GM19023 (cell line): Measurements from ENCODE around the gene MAMSTR.

Experiments
- ATAC-seq: cut with Tn5 transposase; IDR thresholded peaks from one replicate; pipeline ENCODE4 v1.9.1; 2021; ENCODE audit warnings: mild to moderate bottlenecking, moderate library complexity; ENCODE audit not compliant: unreplicated experiment

Gene MAMSTR

DNA sequence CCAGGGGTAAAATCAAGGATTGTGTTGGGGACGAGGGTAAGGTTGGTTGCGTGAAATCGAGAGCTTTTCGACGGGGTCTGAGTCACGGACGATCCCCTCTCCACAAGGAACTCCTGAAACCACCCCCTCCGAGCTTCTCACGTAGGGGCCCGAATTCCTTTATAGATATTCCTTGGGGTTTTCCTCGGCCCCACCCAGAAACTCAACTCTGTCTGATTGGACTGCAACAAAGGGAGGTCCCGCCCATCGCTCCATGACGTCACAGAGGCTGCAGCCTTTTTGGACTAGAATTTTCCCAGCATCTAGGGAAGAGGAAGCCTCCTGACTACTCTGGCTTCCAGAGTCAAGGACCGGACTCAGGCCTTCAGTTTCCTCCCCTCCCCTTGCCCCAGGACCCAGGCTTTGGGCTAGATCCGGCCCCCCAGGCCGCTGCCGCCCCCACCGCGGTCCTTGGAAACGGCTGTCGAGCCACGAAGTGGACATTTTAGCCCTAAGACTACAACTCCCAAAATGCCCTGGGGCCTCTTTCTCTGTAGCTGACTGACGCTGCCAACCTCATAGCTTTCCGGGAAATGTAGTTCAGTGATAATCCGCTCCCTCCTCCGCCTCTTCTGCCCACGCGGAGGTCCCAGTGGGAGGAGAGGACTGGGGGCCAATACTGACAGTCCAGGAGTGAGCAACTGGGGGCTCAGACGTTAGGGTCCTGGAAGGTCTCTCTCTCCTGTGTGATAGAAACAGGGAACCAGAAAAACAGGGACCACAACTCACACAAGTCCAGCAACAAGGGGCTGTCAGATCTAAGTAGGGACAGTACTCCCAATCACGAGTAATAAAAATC, 27.4 kb upstream of the MAMSTR start, which contains the start of gene IZUMO1:
Gene IZUMO1, minus strand, starts transcription at position 172 of the 838 bp plus-strand sequence. CDS start 1,050 bp downstream, outside the sequence.
- ATAC-seq, result no peak

DNA sequence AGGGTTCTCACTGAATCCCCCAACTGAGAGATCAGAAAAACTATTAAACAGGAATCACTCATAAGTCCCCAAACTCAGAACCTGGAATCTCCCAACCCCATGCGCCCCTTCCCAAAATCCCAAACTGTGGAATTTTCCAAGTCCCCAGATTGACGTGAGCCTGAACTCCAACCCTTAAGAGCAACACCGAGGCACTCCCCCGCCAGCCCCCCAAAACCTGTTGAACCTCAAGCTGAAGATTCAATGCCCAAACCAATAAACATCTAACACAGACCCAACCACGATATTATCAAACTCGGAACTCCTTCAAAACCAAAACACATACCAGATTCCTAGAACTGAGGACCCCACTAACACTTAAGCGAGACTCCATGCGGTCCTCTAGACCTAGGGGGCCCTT, 26.6 kb upstream of the MAMSTR start:
- ATAC-seq, result no peak

DNA sequence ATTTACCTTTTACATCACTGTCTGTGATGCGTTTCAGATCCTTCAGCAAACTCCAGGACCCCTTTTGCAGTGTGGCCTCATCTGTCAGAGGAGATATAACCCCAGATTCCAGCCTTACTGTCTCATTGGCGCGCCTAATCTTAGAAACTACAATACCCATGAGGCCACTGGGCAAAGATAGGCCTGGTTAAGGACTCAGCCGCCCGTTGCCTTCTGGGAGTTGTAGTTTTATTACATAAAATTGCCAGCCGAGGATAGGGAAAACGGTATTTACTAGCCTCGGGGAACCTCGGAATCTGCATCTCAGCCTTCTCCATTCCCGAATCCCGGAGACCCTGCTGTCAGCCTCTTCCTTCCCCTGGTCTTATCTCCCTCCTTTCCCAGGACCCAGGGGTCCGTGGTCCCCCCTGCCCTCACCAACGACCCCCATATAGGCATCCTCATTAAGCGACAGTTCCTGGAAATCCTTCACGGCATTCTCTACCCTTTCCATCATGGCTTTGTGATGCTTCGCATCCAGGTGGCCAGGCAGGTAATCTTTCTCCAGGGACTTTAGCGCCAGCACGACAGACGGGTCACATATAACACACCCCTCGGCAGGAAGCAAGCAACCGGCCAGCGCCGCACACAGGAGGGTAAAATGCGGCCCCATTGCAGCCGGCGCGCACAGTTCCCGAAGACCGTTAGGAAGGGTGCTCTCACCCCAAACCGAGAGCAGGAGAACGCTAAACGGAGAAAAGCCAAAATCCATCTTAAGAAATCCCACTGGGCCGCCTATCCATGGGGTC, 25.9 kb upstream of the MAMSTR start:
- ATAC-seq, result no peak

DNA sequence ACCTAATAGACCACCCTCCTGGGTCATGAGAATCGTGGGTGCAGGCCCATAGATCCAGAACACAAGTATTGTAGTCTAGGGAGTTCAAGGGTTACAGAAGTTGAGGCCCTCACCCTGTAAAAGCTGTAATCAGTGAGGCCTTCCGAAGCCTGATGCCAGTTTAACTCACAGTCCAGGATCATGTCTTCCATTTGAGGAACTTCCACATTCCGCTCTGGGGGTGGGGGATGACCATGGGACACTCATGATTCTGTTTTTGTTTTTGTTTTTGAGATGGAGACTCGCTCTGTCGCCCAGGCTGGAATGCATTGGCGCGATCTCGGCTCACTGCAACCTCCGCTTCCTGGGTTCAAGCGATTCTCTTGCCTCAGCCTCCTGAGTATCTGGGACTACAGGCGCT, 22.6 kb upstream of the MAMSTR start:
- ATAC-seq, result no peak

DNA sequence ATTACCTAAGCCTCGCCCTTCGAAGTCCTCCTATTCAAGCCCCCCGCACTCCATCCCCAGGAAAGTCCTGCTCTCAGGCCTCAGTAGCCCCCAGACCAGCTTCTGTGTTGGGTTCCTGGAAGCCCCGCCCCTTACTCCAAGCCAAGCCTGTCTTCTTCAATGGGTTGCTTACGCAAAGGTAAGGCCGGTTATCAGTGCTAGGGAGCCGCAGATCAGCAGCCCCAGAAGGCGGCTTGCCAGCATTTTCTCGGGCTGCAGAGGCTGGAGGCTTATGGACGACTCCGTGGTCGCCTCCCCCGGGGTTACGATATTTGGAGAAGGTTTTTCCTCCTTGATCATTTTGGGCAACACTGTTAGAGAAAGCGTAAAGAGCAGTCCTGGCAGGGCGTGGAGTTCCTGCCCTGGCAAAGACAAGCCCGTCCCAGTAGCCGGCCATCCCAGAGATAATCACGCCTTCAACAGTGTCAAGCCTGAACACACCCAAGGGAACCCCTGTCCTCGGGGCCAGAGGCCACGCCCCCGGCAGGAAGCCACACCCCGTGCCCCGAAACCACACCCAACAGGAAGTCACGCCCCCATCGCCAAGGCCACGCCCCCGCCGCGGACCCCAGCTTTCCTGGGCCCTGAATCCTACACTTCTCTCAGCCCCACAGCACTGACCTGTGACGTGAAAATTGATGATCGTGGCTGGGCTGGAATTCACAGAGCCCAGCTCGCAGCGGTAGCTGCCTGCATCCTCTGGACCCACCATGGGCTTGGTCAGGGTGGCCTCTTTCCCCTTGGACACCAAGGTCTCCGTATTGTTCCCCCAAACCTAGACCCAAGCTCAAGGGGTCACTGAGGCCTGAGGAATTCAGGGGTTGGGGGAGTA, 21.8 kb upstream of the MAMSTR start:
- ATAC-seq, result no peak

DNA sequence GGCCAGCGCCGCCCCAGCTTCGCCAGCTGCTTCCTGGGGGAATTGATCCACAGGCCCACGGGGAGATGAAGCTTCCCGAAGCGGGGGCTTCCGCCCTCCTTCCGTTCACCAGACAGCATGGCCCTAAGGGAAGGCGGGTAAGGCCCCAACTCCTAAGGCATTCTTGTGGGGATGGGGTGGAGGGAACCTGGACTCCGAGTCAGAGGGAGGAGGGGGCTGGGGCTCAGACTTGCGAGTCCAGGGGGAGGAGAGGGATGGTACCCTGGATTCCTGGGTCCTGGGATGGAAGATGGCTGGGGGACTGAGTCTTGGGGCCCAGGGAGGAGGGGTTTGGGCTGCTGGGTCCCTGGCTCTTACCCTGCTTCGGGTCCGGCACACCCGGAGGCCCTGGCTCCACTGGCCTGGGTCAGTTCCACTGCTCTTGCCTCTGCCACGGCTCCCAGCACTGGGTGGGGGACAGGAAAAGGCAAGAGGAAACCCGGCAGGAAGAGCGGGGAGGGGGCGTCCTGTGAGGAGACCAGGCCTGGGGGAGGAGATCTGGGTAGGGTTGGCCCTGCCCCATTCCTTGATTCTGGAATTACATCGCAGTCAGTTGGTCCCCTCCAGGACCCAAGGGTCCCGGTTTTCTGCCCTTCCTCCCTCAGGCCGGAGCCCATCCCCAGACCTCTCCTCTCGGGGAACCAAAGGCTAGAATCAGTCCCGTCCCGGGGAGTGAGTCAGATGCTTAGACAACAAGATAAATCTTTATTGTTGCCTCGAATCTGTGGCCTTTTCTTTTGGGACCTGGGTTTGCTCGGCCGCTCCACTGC, 20.8 kb upstream of the MAMSTR start, which contains the start of gene RASIP1:
Gene RASIP1, minus strand, starts transcription at position 447 of the 809 bp plus-strand sequence. Its CDS starts 328 bp downstream, at position 119.
- no peak for ATAC-seq

DNA sequence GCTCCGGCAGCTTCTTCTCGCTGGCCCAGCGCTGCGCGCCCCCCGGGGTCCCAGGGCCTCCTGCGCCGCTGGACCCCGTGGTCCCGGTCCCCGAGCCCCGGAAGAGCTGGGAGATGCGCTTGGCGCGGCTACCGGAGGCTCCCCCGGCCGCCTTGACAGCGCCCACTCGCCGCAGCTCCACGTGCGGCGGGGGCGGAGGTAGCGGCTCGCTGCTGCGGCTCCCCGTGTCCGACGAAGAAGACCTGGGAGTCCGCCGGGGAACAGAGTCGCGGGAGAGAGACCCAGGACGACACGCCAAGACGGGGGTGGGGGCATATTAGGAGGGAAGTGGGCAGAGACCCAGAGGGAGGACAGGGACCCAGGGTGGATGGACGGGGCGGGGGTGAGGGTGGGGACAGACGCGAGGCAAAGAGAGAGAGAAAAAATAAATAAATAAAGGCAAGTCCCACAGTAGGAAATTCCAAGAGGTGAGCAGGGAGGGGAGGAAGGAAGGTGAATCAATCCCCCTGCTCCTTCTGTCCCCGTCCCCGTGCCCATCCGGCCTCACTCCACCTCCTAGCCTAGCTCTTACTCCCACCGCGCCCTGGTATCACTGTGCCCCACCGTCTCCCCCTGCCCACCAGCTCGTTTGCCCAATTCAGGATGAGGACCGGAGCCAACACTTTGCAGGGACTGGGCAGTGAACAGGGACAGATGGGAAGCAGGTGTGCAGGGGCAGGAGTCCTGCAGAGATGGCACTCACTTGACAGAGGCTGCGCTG, 20.1 kb upstream of the MAMSTR start:
- no peak for ATAC-seq

DNA sequence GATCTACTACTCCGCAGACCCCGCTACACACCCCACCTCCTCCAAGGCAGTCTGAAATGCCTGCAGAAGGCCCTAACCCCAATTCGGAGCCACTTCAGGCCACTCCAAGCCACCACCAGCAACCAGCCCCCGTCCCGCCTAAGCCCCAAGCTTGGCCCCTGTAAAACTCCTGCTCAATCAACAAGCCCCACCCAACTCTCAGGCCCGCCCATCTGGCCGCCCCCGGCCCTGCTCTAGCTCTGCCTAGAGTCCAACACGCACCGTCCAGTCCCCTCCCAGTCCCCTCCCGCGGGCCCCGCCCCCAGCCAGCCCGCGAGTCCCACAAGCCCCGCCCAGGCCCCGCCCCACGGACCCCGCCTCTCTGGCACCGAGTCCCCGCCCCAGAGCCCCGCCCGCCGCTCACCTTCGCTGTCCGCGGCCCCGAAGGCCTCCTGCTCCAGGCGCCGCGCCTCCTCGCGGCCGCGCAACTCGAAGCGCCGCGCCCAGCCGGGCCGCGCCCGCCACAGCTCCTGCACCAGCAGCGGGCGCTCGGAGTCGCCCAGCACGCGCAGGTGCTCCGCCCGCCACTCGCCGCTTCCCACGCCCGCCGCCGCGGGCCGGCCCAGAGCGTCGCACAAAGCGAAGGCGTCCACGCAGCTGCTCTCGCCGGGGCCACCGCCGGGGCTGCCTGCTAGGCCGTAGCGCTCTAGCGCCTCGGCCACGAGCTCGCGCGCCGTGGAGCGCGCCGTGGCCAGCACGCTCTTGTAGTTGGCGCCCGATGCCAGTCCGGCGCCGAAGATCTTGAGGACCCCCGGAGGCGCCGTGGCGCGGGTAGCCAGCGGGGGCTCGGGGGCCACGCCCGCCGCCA, 19.3 kb upstream of the MAMSTR start:
- ATAC-seq, result peak; percentile 82

DNA sequence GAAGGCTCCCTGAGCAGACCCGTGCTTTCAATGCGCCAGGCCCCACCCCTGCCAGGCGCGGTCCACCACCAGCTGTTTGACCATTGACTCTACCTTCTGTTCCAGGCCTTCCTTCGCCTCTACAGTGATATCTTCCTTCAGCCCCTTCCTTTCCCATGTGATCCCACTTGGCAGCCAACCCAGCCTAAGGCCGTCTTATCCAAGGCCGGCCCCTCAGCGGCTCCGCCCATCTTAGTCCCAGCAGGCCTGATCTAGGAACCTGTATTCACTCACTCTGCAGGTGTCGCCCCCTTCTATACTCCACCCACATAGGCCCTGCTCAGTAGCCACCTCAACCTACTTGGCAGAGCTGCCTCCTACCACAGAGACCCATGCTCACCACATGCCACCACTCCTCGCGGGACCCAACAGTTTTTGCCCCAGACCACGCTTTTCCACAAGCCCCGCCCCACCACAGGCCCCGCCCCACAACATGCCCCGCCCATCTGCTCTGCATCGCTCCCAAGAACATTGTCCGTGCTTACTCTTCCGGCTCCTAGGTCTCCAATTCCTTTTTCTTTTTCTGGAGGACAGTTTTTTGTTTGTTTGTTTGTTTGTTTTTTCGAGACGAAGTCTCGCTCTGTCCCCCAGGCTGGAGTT, 18.0 kb upstream of the MAMSTR start:
- no peak for ATAC-seq

DNA sequence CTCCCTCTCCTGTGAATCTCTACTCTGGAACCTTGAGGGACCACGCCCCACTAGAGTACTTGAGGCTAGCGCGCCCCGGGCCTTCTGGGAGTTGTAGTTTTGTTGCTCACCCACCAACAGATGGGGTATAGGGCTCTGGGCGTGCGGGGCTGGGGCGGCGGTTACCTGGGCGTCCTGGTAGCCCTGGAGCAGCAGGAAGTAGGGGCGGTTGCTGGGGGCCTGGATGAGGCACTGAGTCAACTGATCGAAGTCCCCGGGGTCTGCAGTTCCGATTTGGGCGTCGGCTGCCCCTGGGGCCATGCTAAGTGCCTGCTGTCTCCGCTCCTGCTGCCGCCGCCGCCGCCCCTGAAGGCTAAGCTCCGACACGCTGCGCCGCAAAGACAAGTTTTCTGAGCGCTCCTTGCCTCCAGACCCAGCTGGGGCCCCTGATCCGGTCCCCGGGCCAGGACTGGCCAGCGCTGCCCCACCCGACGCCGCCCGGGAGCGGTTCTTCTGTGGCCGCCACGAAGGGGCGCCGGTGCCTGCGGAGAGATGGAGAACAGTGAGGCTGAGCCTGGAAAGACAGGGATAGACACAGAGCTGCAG, 15.6 kb upstream of the MAMSTR start:
- no peak for ATAC-seq

DNA sequence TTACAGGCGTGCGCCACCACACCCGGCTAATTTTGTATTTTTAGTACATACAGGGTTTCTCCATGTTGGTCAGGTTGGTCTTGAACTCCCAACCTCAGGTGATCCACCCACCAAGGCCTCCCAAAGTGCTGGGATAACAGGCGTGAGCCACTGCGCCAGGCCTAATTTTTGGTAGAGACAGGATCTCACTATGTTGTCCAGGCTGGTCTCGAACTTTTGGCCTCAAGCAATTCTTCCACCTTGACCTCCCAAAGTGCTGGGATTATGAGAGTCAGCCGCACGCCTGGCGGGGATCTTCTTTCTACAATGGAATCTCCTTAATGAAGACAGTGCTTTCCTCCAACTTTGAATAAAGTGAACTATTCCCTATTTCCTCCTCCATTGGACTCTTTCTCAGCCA, 15.1 kb upstream of the MAMSTR start:
- no peak for ATAC-seq

DNA sequence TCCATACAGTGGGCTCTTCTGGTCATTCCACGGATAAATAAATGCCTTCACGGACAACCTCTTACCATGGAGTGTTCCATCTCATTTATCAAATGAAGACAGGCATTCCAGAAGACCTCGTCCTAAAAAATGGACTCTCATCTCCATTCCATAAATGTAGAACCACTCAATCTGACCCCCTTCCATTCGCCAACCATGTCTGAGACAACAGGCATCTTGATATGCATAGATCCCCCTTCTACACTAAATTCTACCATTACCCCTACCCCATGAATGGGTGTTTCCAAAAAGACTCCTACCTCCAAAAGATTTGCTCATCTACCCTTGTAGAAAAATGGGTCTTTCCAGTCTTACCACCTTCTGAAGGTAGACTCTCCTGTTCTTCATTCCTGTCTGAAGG, 11.9 kb upstream of the MAMSTR start:
- ATAC-seq, result no peak

DNA sequence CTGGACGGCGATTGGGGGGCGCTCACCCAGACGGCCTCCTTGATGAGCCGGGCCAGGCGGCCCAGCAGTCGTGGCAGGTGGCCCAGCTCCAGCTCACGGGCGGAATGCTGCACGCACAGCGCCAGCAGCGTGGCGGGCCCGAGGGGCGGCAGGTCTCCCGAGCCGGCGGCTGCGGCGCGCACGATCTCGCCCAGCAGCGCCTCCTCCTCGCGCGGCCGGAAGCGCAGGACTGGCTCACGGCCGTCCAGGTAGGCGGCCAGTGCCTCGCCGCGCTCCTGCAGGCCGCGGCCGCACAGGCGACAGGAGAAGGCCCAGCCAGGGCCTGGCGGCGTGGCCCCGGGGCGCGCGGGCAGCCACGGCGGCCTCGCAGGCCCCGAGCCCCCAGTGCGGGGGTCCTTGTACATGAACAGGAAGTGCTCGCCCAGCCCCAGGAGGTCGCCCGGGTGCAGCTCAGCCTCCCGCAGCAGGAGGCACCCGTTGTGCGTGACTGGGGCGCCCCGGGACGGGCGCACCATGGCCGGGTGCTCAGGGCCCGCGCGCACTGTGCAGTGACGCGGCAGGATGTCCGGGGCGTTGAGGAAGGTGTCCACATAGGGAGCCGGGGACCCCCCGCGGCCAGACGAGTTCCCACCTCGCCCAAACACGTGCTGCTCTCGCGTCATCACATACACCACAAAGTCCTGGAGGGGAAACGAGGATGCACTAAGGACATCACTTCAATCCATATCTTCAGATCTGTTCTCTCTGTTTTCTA, 9.6 kb upstream of the MAMSTR start:
- no peak for ATAC-seq

DNA sequence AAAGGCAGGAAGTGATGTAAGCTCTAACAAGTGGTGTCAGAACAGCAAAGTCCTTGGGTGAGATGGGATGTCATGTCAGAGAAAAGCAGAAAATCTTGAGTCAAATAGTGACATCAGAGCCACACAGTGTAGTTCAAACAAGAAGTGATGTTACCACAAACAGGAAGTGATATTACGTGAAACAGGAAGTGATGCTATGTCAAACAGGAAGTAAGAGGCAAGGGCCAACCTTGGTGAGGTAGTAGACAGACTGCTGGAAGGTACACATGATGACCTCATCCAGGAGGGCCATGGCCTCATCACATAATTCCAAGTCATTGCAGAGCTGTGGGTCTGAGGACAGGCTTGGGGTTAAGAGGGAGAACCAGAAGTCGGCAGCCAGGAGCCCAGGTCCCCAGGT, 7.0 kb upstream of the MAMSTR start:
- ATAC-seq, result no peak

DNA sequence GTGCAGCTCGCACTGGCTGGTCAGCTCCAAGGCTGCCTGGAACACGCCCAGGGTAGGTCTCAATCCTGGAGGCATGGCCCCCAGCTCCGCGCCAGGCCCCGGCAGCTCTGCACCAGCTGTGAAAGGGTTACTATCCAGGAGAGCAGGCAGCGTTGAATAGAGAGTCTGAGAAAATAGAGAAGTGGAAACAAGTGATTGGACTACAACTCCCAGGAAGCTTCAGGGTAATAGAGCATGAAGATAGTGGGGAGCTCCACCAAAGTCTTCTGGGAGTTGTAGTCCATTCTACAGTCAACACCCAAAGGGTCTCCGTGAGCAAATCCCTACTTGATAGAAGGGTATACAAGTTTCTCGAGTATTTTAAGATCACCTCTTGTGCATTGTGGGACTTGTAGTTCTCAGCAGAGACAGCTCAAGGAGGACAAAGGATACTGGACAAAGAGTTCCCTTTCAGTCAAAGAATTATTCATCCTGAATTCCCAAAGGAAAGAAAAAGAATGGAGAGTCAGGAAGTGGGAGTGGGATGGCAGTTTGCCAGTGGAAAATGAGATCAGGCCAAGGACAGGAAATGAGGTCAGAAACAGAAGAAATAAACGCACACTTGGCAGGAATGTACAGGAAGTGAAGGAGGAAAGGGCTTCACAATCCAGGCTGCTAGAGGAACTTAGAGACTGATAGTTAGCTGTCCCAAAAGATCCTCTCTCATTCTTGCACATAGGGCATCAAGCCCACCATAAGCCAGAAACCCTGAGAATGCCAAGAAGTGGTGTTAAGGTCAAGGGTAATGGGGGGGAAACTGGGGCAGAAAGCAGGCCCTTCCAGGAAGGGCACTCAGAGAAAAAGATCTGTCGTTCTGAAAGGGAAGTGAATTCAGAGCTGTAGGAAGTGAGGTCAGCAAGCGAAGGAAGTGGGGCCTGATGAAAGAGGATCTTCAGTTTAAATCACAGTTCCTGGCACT, 5.5 kb upstream of the MAMSTR start:
- ATAC-seq, result no peak

DNA sequence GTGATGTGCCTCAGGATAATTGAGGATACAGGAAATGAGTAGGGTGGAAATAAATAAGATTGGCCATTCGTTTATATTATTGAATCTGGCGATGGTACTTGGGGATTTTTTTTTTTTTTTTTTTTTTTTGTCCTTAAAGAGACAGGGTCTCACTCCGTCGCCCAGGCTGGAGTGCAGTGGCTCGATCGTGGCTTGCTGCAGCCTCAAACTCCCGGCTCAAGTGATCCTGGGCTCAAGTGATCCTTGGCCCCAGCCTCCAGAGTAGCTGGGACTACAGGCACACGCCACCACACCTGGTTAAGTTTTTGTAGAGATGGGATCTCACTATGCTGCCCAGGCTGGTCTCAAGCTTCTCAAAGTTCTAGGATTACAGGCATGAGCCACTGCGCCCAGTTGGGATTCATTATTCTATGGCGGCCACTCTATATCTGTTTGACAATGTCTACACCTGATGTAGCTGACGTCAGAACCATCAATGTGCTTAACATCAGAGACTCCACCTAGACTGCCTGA, 2.7 kb upstream of the MAMSTR start:
- no peak for ATAC-seq
